H1 (cell line): ENCODE results near the gene LIPJ. TPM values are rescaled to one million over a fixed set of nuclear protein-coding genes. Genes with fewer than 3 reads are reported as not detected.

ENCODE experiments used
- CTCF ChIA-PET: fragments of 300-600 bp; sonication (Branson Sonifier 250); formaldehyde crosslinking; loops from one replicate; lab custom pipeline; 2021; ENCODE audit not compliant: partially characterized antibody; lab: Charles Lee
- POLR2A ChIA-PET: fragments of 300-600 bp; sonication (Branson Sonifier 250); formaldehyde crosslinking; loops from one replicate; lab custom pipeline; 2021; ENCODE audit warnings: inconsistent platforms; ENCODE audit not compliant: partially characterized antibody; lab: Charles Lee
- DNase-seq, 2 experiments: peaks; one replicate each; pipeline versions ENCODE4 v3.0.0 to v3.0.0-alpha.2; 2010 to 2022; ENCODE audit warnings: low spot score in 2 of 2, low read depth in 1 of 2, mixed read lengths in 1 of 2
- FAIRE-seq: peaks from 2 replicates; lab custom pipeline; 2011; peaks lifted over from hg19 to GRCh38; lab: Jason Lieb, UNC
- H2AFZ ChIP-seq: 2 replicates; pipeline ENCODE4 v1.8.1; 2012; ENCODE audit warnings: low read length, inconsistent platforms
- H2AK5ac ChIP-seq: 2 replicates; pipeline ENCODE4 v1.6.1; 2013; ENCODE audit warnings: low read depth, low read length
- H2BK120ac ChIP-seq: replicated peaks from 2 replicates; pipeline ENCODE3; 2013; ENCODE audit warnings: low read depth, low read length, inconsistent platforms
- H2BK12ac ChIP-seq: 2 replicates; pipeline ENCODE4 v1.6.1; 2013; ENCODE audit warnings: low read depth, low read length
- H2BK15ac ChIP-seq: 2 replicates; pipeline ENCODE4 v1.6.1; 2013; ENCODE audit warnings: low read length
- H2BK20ac ChIP-seq: 2 replicates; pipeline ENCODE4 v1.6.1; 2013; ENCODE audit warnings: low read length
- H2BK5ac ChIP-seq: 2 replicates; pipeline ENCODE4 v1.6.1; 2013; ENCODE audit warnings: low read depth, low read length
- H3K14ac ChIP-seq: 2 replicates; pipeline ENCODE4 v1.6.1; 2013; ENCODE audit warnings: inconsistent platforms; ENCODE audit not compliant: insufficient read length
- H3K18ac ChIP-seq: 2 replicates; pipeline ENCODE4 v1.6.1; 2013; ENCODE audit warnings: low read length; ENCODE audit errors: extremely low read depth
- H3K23ac ChIP-seq: 2 replicates; pipeline ENCODE4 v1.6.1; 2013; ENCODE audit warnings: inconsistent platforms; ENCODE audit not compliant: insufficient read length
- H3K23me2 ChIP-seq: 2 replicates; pipeline ENCODE4 v1.6.1; 2013; ENCODE audit warnings: low read depth, low read length
- H3K27ac ChIP-seq: 2 replicates; pipeline ENCODE4 v1.6.1; 2011; ENCODE audit warnings: low read depth, low read length, inconsistent platforms
- H3K27me3 ChIP-seq, 4 experiments: replicated peaks in 1 of 4; 1 replicate in 1 of 4; 2 replicates in 3 of 4; pipeline versions ENCODE4 v1.6.1 to v1.8.1; 2011 to 2013; ENCODE audit warnings: low read length in 3 of 4, mild to moderate bottlenecking in 3 of 4, inconsistent platforms in 2 of 4, mixed read lengths in 2 of 4, moderate library complexity in 1 of 4; ENCODE audit not compliant: control insufficient read depth in 3 of 4, insufficient read depth in 3 of 4; ENCODE audit errors: extremely low read depth in 1 of 4
- H3K36me3 ChIP-seq, 4 experiments: 2 replicates each; pipeline versions ENCODE4 v1.6.1 to v1.8.1; 2011 to 2013; ENCODE audit warnings: mild to moderate bottlenecking in 4 of 4, low read length in 3 of 4, moderate library complexity in 2 of 4, control low read depth in 1 of 4, inconsistent platforms in 1 of 4; ENCODE audit not compliant: insufficient read depth in 4 of 4, control insufficient read depth in 2 of 4
- H3K4ac ChIP-seq: replicated peaks from 2 replicates; pipeline ENCODE3; 2013; ENCODE audit warnings: low read length, low read depth, mixed read lengths, inconsistent platforms; ENCODE audit not compliant: insufficient read length
- H3K4me1 ChIP-seq, 4 experiments: replicated peaks in 1 of 4; 1 replicate in 1 of 4; 2 replicates in 3 of 4; pipeline versions ENCODE4 v1.6.1 to v1.8.1; 2011 to 2013; ENCODE audit warnings: low read length in 3 of 4, inconsistent platforms in 2 of 4, mixed read lengths in 1 of 4; ENCODE audit not compliant: insufficient read depth in 4 of 4, control insufficient read depth in 3 of 4
- H3K4me2 ChIP-seq, 2 experiments: 2 replicates each; pipeline versions ENCODE4 v1.6.1 to v1.8.1; 2011 to 2013; ENCODE audit warnings: low read depth in 2 of 2, low read length in 2 of 2, control low read depth in 1 of 2, inconsistent platforms in 1 of 2, mild to moderate bottlenecking in 1 of 2; ENCODE audit not compliant: insufficient read depth in 1 of 2
- H3K4me3 ChIP-seq, 4 experiments: fragments of 200-600, 300-600 bp in 1 of 4; sonication (generic), shearing (Covaris generic), sonication (Bioruptor Twin) in 1 of 4; 2 replicates each; pipeline versions ENCODE4 v1.5.1 to v1.8.1; 2011 to 2016; ENCODE audit warnings: low read length in 4 of 4, low read depth in 3 of 4, control low read depth in 2 of 4, inconsistent platforms in 2 of 4, mild to moderate bottlenecking in 2 of 4, mixed read lengths in 1 of 4, moderate library complexity in 1 of 4; ENCODE audit not compliant: insufficient read depth in 2 of 4; ENCODE audit errors: extremely low read depth in 1 of 4
- H3K56ac ChIP-seq: replicated peaks from 2 replicates; pipeline ENCODE3; 2013; ENCODE audit warnings: low read depth, mild to moderate bottlenecking, mixed read lengths, low read length, inconsistent platforms; ENCODE audit not compliant: insufficient read length
- H3K79me1 ChIP-seq: 2 replicates; pipeline ENCODE4 v1.6.1; 2013; ENCODE audit warnings: low read depth, low read length, control low read depth
- H3K79me2 ChIP-seq, 2 experiments: 2 replicates each; pipeline versions ENCODE4 v1.6.1 to v1.8.1; 2012 to 2013; ENCODE audit warnings: low read length in 2 of 2, mild to moderate bottlenecking in 2 of 2, inconsistent platforms in 1 of 2; ENCODE audit not compliant: insufficient read depth in 2 of 2, control insufficient read depth in 1 of 2
- H3K9ac ChIP-seq, 4 experiments: replicated peaks in 1 of 4; 1 replicate in 1 of 4; 2 replicates in 3 of 4; pipeline versions ENCODE4 v1.6.1 to v1.8.1; 2011 to 2013; ENCODE audit warnings: low read depth in 3 of 4, low read length in 3 of 4, control low read depth in 2 of 4, mild to moderate bottlenecking in 2 of 4, moderate library complexity in 2 of 4, inconsistent platforms in 1 of 4; ENCODE audit errors: extremely low read depth in 1 of 4
- H3K9me3 ChIP-seq, 2 experiments: 2 replicates each; pipeline versions ENCODE4 v1.6.1 to v1.8.1; 2012 to 2013; ENCODE audit warnings: mild to moderate bottlenecking in 2 of 2, moderate library complexity in 2 of 2, control low read depth in 1 of 2, inconsistent platforms in 1 of 2, low read depth in 1 of 2, low read length in 1 of 2, mixed read lengths in 1 of 2; ENCODE audit not compliant: insufficient read depth in 2 of 2
- H4K20me1 ChIP-seq, 2 experiments: replicated peaks in 1 of 2; 2 replicates each; pipeline versions ENCODE3 to v1.8.1; 2011 to 2013; ENCODE audit warnings: inconsistent platforms in 2 of 2, low read length in 2 of 2, mild to moderate bottlenecking in 1 of 2; ENCODE audit not compliant: insufficient read depth in 2 of 2, control insufficient read depth in 1 of 2
- H4K5ac ChIP-seq: 2 replicates; pipeline ENCODE4 v1.6.1; 2013; ENCODE audit warnings: low read length, low read depth, mixed read lengths, inconsistent platforms; ENCODE audit not compliant: insufficient read length
- H4K8ac ChIP-seq: 2 replicates; pipeline ENCODE4 v1.8.0; 2013; ENCODE audit warnings: mild to moderate bottlenecking, moderate library complexity, low read length, inconsistent platforms; ENCODE audit not compliant: insufficient read depth; ENCODE audit errors: extremely low read depth
- H4K91ac ChIP-seq: replicated peaks from 2 replicates; pipeline ENCODE3; 2013; ENCODE audit warnings: low read length, mixed read lengths, inconsistent platforms; ENCODE audit not compliant: insufficient read length
- BACH1 ChIP-seq: IDR thresholded peaks from 2 replicates; pipeline ENCODE4 v1.6.1; 2012; ENCODE audit warnings: low read length, improper control_type of control experiment
- CBX8 ChIP-seq: fragments of 300-800, 300-1000 bp; sonication (generic); IDR thresholded peaks from 2 replicates; pipeline ENCODE4 v1.7.1; 2016; ENCODE audit warnings: low read depth, low read length, borderline replicate concordance
- EZH2 ChIP-seq: fragments of 200-600 bp; sonication (generic); IDR thresholded peaks from 2 replicates; pipeline ENCODE4 v1.7.1; 2012; ENCODE audit warnings: low read depth, mild to moderate bottlenecking, moderate library complexity, low read length, inconsistent platforms; ENCODE audit not compliant: severe bottlenecking
- FOSL1 ChIP-seq: IDR thresholded peaks from 2 replicates; pipeline ENCODE4 v1.6.1; 2011; ENCODE audit warnings: mild to moderate bottlenecking, low read depth, low read length, moderate library complexity; ENCODE audit not compliant: insufficient read depth
- WGBS, 2 experiments: shearing (Covaris generic) in 1 of 2; methylation state at CpG; one replicate each; pipeline versions ENCODE4 v1.1.6 to v1.1.7; 2013 to 2015; ENCODE audit warnings: low lambda C conversion rate in 2 of 2, mixed read lengths in 2 of 2, inconsistent platforms in 1 of 2, low coverage in 1 of 2, missing lambda C conversion rate in 1 of 2; ENCODE audit not compliant: insufficient replicate concordance in 2 of 2, insufficient coverage in 1 of 2, insufficient read length in 1 of 2; ENCODE audit errors: extremely low coverage in 1 of 2, missing lambda C conversion rate in 1 of 2; 5-methylcytosine and 5-hydroxymethylcytosine counted together
- polyA plus RNA-seq, 7 experiments: library from polyadenylated mRNA; depleted of rRNA in 3 of 7; stranded (reverse) in 5 of 7; unstranded in 2 of 7; fragments of >200 nt in 5 of 7; fragments of 200-250 nt in 2 of 7; gene quantifications; 1 replicate in 5 of 7; 2 replicates in 1 of 7; 4 replicates in 1 of 7; pipeline versions ENCODE4 v1.2.1 to v1.2.3, GENCODE V29; 2011 to 2013; ENCODE audit warnings: missing spikeins in 2 of 7, mixed read lengths in 2 of 7
- total RNA-seq: library from RNA; stranded (reverse); fragmentation: NEBNext Ultra II Directional; extraction: Animal tissue kit (Norgen Biotek cat#: 25700); gene quantifications from 2 replicates; pipeline ENCODE4 v1.2.1, GENCODE V29; 2021

Gene LIPJ
- total and polyA plus RNA-seq, 2 of the 8 experiments (the other 6 are each of a cell fraction or from before 2014, with no cell fraction given), result not detected

GRCh38 chr10:88541116-88541626 is 45.4 kb upstream of the LIPJ start:
- Histone ChIP-seq H3K79me1 (no peaks in the 10 kb centered on the region), H3K36me3 (no peaks in the 10 kb centered on the region), H3K9ac (no peak overlapping the region), H3K4me3 (no peak overlapping the region), H3K23me2 (no peaks in the 10 kb centered on the region), H3K27ac (no peak overlapping the region), H3K56ac (no peak overlapping the region), H4K91ac (no peak overlapping the region), H4K20me1 (no peaks in the 10 kb centered on the region), H2BK5ac (no peak overlapping the region), H3K18ac (no peak overlapping the region), H3K14ac (no peak overlapping the region), H4K5ac (no peak overlapping the region), H2BK12ac (no peak overlapping the region), H2BK15ac (no peak overlapping the region), H3K4ac (no peak overlapping the region), H4K8ac (no peak overlapping the region), H3K9me3 (no peaks in the 10 kb centered on the region), H2BK20ac (no peak overlapping the region), H2BK120ac (no peak overlapping the region), H3K79me2 (no peaks in the 10 kb centered on the region), H2AFZ (no peak overlapping the region), H3K23ac (no peak overlapping the region), H3K27me3 (no peaks in the 10 kb centered on the region), H3K4me1 (no peaks in the 10 kb centered on the region), H2AK5ac (no peak overlapping the region)
- 90% methylated on average over 5 of the region's 5 CpGs; no CpG with 5 or more reads in 1 of the 2 experiments for WGBS, 2 experiments
- no peak for DNase-seq
- no peak for FAIRE-seq
- CTCF ChIA-PET, result interaction anchor here (1.9 kb wide), 1 partner anchor 13 kb away, joined by 6 read pairs; no protein-coding TSS in a partner anchor
- POLR2A ChIA-PET, result no interaction called here
- TF ChIP-seq CBX8 (no peak), EZH2 (no peak), BACH1 (no peak), FOSL1 (no peak)
- TF ChIP-seq, all 59 proteins: peak for 0
- no peak overlapping the region for H3K4me2 ChIP-seq
